ENCODE data around the gene ZNF836. TPM values are rescaled to one million over a fixed set of nuclear protein-coding genes. Genes with fewer than 3 reads are reported as not detected.
A peak's percentile ranks its signal among the peaks of the same experiment; 100 is the strongest.

The ZNF836 gene
- total RNA-seq, 2 donors from 2014 or later: 22.1 to 26.2 TPM

GRCh38 chr19:52141203-52141602 is 30.2 kb downstream of the ZNF836 start:
- H3K27ac Mint-ChIP-seq: no peak overlapping the region
- peaks cover 11% of the 10 kb centered on the region for H3K4me1 Mint-ChIP-seq
- H3K36me3 Mint-ChIP-seq (ENCODE audit: low read depth): peaks cover 14% of the 10 kb centered on the region
- DNase-seq: no peak
- 79 to 92% methylated on average over 2 of the region's 2 CpGs for WGBS, 2 experiments (ENCODE audit: insufficient coverage in 1 of 2, insufficient read length in 1 of 2)
- Histone ChIP-seq H3K4me1 (ENCODE audit: control insufficient read depth, insufficient read depth, low read length) (no peaks in the 10 kb centered on the region), H3K9me3 (ENCODE audit: control insufficient read depth, low read length) (peaks cover 47% of the 10 kb centered on the region), H3K27me3 (ENCODE audit: control insufficient read depth, insufficient read depth, low read length, poor library complexity, severe bottlenecking) (no peaks in the 10 kb centered on the region), H3K9ac (ENCODE audit: extremely low read depth, low read length, poor library complexity, severe bottlenecking) (no peak overlapping the region), H3K36me3 (ENCODE audit: control insufficient read depth, insufficient read depth, low read length) (peaks cover 12% of the 10 kb centered on the region), H3K4me3 (ENCODE audit: low read length) (no peak overlapping the region), H3K27ac (ENCODE audit: low read depth, low read length) (no peak overlapping the region)
- no peak for TF ChIP-seq CTCF (conservative IDR thresholded peaks at IDR 0.05)
- H3K4me3 Mint-ChIP-seq: no peak overlapping the region
- H3K9me3 Mint-ChIP-seq: peaks cover 35% of the 10 kb centered on the region
- no peaks in the 10 kb centered on the region for H3K27me3 Mint-ChIP-seq (ENCODE audit: insufficient read depth)

GRCh38 chr19:52140032-52140710 is 31.2 kb downstream of the ZNF836 start:
- peaks cover 51% of the 10 kb centered on the region for H3K9me3 ChIP-seq (ENCODE audit: control insufficient read depth, low read length)
- H3K9ac ChIP-seq (ENCODE audit: extremely low read depth, low read length, poor library complexity, severe bottlenecking): no peak overlapping the region
- no peaks in the 10 kb centered on the region for H3K27me3 ChIP-seq (ENCODE audit: control insufficient read depth, insufficient read depth, low read length, poor library complexity, severe bottlenecking)
- peak overlapping the region; percentile 90 for H3K4me3 Mint-ChIP-seq
- H3K9me3 Mint-ChIP-seq: peaks cover 40% of the 10 kb centered on the region
- DNase-seq: no peak
- WGBS, 2 experiments (ENCODE audit: insufficient coverage in 1 of 2, insufficient read length in 1 of 2): 32 to 81% methylated on average over 8 to 22 of the region's 22 CpGs
- no peaks in the 10 kb centered on the region for H3K4me1 ChIP-seq (ENCODE audit: control insufficient read depth, insufficient read depth, low read length)
- H3K27me3 Mint-ChIP-seq (ENCODE audit: insufficient read depth): no peaks in the 10 kb centered on the region
- no peak overlapping the region for H3K27ac ChIP-seq (ENCODE audit: low read depth, low read length)
- peaks cover 11% of the 10 kb centered on the region for H3K4me1 Mint-ChIP-seq
- no peak overlapping the region for H3K27ac Mint-ChIP-seq
- peaks cover 22% of the 10 kb centered on the region for H3K36me3 ChIP-seq (ENCODE audit: control insufficient read depth, insufficient read depth, low read length)
- TF ChIP-seq CTCF (conservative IDR thresholded peaks at IDR 0.05): no peak
- H3K4me3 ChIP-seq (ENCODE audit: low read length): peak overlapping the region; percentile 100
- peaks cover 25% of the 10 kb centered on the region for H3K36me3 Mint-ChIP-seq (ENCODE audit: low read depth)

- H3K9me3 Mint-ChIP-seq: peaks cover 42% of the 10 kb centered on the region
- Histone ChIP-seq H3K9ac (ENCODE audit: extremely low read depth, low read length, poor library complexity, severe bottlenecking) (peak within 1 kb of the TSS; percentile 94), H3K27ac (ENCODE audit: low read depth, low read length) (peak within 1 kb of the TSS; percentile 84), H3K4me3 (ENCODE audit: low read length) (peak within 1 kb of the TSS; percentile 100), H3K27me3 (ENCODE audit: control insufficient read depth, insufficient read depth, low read length, poor library complexity, severe bottlenecking) (no peaks in the 10 kb centered on the region), H3K36me3 (ENCODE audit: control insufficient read depth, insufficient read depth, low read length) (peaks cover 29% of the 10 kb centered on the region), H3K9me3 (ENCODE audit: control insufficient read depth, low read length) (peaks cover 58% of the 10 kb centered on the region), H3K4me1 (ENCODE audit: control insufficient read depth, insufficient read depth, low read length) (no peaks in the 10 kb centered on the region)
- peaks cover 32% of the 10 kb centered on the region for H3K36me3 Mint-ChIP-seq (ENCODE audit: low read depth)
- 0 to 1% methylated on average over 20 to 49 of the region's 49 CpGs for WGBS, 2 experiments (ENCODE audit: insufficient coverage in 1 of 2, insufficient read length in 1 of 2)
- H3K4me3 Mint-ChIP-seq: peak within 1 kb of the TSS; percentile 90
- H3K4me1 Mint-ChIP-seq: peaks cover 11% of the 10 kb centered on the region
- DNase-seq: peak; percentile 99
- TF ChIP-seq CTCF (conservative IDR thresholded peaks at IDR 0.05): peak; percentile 87
- peak within 1 kb of the TSS; percentile 97 for H3K27ac Mint-ChIP-seq
- no peaks in the 10 kb centered on the region for H3K27me3 Mint-ChIP-seq (ENCODE audit: insufficient read depth)
Measured at GRCh38 chr19:52139252-52140031, 32.0 kb downstream of the ZNF836 start, which contains the start of gene ZNF616. Gene ZNF616 (minus strand): TSS chr19:52139938. CDS start chr19:52130512, 9,426 bp downstream.
